Loucy (cell line): ENCODE data around the gene ALDH1A1.

Source experiments
- EZH2phosphoT487 ChIP-seq: fragments of 200-600 bp; IDR thresholded peaks from 2 replicates; pipeline ENCODE4 v1.6.1; 2018; ENCODE audit warnings: antibody characterized with exemption, mild to moderate bottlenecking, moderate library complexity, borderline replicate concordance
- TF ChIP-seq, protein P1 (sequence below): fragments of 200-600 bp; sonication (generic); conservative IDR thresholded peaks from 2 replicates; pipeline ENCODE4 v1.5.1; 2014; ENCODE audit warnings: mild to moderate bottlenecking, antibody characterized with exemption, low read length

DNA sequence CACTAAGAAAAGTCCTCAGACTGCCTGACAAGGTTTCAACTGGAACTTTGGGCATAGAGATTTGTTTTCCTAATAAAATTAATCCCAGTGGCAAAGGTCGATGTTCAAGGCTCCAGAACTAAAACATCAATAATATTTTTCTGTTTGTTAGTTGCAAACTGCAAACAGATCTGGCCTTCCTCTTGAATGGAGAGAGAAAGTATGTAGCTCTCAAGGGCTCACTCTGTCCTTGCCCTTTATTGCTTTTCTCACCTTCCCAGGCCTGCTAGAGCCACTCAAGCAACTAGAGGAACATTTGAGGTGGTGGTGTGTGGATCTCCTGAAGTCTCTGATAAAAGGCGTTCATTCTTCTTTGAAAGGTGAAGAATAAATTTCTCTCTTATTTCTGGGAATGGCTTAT is 16.6 kb downstream of the ALDH1A1 start:
- TF ChIP-seq, protein P1, sequence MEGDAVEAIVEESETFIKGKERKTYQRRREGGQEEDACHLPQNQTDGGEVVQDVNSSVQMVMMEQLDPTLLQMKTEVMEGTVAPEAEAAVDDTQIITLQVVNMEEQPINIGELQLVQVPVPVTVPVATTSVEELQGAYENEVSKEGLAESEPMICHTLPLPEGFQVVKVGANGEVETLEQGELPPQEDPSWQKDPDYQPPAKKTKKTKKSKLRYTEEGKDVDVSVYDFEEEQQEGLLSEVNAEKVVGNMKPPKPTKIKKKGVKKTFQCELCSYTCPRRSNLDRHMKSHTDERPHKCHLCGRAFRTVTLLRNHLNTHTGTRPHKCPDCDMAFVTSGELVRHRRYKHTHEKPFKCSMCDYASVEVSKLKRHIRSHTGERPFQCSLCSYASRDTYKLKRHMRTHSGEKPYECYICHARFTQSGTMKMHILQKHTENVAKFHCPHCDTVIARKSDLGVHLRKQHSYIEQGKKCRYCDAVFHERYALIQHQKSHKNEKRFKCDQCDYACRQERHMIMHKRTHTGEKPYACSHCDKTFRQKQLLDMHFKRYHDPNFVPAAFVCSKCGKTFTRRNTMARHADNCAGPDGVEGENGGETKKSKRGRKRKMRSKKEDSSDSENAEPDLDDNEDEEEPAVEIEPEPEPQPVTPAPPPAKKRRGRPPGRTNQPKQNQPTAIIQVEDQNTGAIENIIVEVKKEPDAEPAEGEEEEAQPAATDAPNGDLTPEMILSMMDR: no peak
- TF ChIP-seq EZH2phosphoT487: no peak
